GM19467 (cell line): Measurements from ENCODE around the gene ZNF766.
"Not testable (repeated sequence)": the region's sequence is repeated elsewhere in the genome, so short reads cannot be mapped to it uniquely, and the experiment has no call there.

ENCODE experiments used
- ATAC-seq: cut with Tn5 transposase; IDR thresholded peaks from one replicate; pipeline ENCODE4 v1.9.1; 2021; ENCODE audit warnings: mild to moderate bottlenecking, moderate library complexity; ENCODE audit not compliant: unreplicated experiment

ZNF766 gene

DNA sequence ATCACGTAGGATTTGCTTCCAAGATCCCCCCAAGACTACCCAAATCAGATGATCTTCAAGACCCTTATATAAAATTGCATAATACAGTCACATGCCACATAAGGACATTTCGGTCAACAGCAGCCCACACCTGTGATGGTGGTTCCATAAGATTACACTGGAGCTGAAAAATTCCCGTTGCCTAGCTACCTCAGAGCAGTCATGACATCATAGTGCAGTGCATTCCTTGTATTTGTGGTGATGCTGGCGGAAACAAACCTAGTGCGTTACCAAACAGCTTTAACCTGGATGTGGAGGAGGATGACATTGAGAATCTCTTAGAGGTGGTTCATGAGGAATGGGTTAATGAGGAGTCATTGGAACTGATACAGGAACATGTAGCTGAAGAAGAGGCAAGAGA, 4.8 kb downstream of the ZNF766 start:
- no peak for ATAC-seq

DNA sequence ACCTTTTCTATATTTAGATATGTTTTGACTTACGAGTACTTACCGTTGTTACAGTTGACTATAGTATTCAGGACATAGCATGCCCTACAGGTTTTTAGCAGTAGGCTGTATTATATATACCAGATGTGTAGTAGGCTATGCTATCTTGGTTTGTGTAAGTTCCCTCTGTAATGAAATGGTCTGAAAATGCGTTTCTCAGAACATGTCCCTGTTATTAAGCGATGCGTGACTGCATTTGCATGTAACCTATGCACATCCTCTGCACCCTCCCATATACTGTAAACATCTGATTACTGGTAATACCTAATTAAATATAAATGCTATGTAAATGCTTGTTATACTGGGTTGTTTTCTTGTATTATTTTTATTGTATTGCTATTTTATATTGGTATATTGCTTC, 6.6 kb downstream of the ZNF766 start:
- ATAC-seq, result no peak

DNA sequence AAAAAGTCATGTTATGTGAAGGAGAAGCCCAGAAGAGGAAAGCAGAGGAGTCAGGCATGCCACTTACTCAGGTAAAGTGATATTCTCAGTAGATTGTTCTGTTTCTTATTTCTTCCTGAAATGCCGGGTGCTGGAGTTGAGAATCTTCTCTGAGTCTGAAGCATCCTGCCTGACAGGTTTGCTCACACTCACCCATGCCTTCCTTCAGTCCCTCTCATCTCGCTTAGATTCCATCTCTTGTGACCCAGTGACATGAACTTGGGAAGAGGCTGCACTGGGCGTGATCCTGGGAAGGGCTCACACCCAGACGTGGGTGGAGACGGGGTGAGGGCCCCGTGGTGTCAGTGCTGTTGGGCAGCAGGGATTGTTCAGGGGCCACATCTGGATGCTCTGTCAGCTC, 8.1 kb downstream of the ZNF766 start:
- ATAC-seq, result no peak

- no peak for ATAC-seq
These were observed 16.9 kb downstream of the ZNF766 start for GRCh38 chr19:52286256-52286655.

DNA sequence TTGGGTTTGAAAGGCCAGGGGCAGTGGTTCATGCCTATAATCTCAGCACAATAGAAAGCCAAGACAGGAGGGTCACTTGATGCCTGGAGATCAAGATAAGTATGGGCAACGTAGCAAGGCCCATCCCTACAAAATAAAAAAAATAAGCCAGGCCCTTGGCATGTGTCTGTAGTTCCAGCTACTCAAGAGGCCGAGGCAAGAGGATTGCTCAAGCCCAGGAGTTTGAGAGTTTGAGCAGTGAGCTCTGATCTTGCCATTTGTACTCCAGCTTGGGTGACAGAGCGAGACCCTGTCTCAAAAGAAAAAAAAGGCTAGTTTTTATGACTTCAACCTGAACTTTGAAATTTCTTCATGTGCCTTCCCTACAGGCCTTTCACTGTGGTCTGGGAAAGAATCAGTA, 22.4 kb downstream of the ZNF766 start:
- no peak for ATAC-seq

- ATAC-seq, result not testable (repeated sequence)
These were observed 23.6 kb downstream of the ZNF766 start for GRCh38 chr19:52292946-52293345.

DNA sequence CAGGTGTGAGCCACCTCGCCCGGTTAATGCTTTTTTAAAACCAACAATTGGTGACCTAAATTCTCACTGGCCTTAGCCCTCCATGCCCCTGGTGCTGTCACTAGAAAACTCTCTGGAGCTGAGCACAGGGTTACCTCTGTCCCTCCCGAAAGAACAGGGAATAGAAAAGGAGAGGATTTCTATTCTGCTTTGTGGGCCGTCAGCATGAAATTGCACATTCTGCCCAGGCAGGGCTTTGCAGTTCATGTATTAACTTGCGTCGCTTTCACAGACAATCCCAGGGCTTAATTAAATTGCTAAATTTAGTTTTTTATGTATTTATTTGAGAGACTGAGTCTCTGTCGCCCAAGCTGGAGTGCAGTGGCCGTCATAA, 27.0 kb downstream of the ZNF766 start:
- ATAC-seq, result no peak

DNA sequence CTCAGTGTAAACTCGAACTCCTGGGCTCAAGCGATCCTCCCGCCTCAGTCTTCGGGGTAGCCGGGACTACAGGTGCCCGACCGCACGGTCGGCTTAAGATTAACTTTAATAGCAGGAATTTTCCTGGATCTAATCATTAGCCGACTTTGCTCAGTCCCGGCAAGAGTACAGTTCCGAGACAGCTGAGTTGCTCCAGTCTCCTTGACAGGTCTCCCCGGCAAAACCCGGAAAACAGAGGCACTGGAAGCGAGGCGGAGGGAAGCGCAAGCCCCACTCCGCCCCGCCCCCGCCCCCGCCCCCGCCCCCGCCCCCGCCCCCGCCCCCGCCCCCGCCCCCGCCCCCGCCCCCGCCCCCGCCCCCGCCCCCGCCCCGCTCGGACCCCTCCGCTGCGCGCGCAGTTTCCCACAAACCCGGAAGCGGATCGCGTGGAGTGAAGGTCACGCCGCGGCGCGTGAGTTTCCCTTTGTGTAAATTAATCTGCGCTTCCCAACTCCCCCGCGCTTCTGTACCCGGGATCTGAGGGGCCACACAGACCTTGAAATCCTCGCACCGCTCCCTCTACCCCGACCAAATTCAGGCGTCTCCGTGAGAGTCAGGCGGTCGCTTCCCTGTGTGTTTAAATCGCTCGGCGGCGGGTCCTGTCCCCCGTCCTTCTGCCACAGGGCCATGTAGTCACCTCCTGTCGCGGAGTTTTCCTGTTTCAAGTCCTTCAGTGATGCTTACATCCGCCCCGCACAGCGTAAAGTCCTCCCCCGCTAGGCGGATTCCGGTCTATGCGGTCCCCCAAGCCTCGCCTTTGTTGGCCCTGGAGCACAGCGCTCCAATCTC, 27.6 kb downstream of the ZNF766 start, which contains the start of gene ZNF480:
Gene ZNF480, plus strand, starts transcription at position 397 of the 828 bp plus-strand sequence. CDS start 3,244 bp downstream, outside the sequence.
- ATAC-seq, result no peak

GRCh38 chr19:52297601-52298364, 28.4 kb downstream of the ZNF766 start:
- ATAC-seq, result no peak

DNA sequence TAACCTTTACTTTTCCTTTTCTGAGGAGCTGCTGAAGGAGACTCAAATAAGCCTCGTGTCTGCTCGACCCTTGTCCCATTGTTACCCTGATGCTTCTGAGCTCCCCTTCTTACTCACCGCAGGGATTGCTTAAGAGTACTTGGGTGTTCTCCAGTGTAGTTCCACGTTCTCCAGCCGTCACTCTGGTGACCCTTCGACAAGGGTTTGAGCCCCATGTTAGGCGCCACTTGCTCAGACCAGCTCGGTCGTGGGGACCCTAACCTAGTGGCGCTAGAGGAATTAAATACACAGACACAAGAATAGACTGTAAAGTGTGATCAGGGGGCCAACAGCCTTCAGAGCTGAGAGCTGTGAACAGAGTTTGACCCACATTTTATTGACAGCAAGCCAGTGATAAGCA, 37.9 kb downstream of the ZNF766 start:
- ATAC-seq, result no peak

DNA sequence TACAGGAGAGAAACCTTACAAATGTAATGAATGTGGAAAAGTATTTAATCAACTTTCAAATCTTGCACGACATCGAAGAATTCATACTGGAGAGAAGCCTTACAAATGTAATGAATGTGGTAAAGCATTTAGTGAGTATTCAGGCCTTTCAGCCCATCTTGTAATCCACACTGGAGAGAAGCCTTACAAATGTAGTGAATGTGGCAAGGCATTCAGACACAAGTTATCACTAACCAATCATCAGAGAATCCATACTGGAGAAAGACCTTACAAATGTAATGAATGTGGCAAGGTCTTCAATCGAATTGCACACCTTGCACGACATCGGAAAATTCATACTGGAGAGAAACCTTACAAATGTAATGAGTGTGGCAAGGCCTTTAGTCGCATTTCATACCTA, 53.0 kb downstream of the ZNF766 start:
- ATAC-seq, result no peak

DNA sequence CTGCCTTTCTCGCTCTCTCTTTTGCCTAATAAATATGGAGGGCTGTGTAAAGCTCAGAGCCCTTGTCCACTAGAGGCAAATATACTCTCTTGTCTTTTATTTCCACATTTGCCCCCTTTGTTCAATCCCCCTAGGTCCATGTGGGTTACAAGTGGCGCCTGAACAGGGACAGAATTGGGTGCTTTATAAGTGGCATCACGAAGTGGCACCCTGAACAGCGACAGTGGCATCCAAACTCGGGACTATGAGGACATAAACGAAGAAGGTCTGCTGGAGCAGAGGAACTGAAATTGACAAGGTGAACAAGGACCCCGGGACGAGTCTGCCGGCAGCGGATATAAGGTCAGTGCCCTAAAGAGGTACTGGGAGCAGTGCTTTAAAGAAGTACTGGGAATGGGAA, 62.4 kb downstream of the ZNF766 start:
- no peak for ATAC-seq

- ATAC-seq, result no peak
These were observed 66.4 kb downstream of the ZNF766 start for GRCh38 chr19:52335768-52336116.

DNA sequence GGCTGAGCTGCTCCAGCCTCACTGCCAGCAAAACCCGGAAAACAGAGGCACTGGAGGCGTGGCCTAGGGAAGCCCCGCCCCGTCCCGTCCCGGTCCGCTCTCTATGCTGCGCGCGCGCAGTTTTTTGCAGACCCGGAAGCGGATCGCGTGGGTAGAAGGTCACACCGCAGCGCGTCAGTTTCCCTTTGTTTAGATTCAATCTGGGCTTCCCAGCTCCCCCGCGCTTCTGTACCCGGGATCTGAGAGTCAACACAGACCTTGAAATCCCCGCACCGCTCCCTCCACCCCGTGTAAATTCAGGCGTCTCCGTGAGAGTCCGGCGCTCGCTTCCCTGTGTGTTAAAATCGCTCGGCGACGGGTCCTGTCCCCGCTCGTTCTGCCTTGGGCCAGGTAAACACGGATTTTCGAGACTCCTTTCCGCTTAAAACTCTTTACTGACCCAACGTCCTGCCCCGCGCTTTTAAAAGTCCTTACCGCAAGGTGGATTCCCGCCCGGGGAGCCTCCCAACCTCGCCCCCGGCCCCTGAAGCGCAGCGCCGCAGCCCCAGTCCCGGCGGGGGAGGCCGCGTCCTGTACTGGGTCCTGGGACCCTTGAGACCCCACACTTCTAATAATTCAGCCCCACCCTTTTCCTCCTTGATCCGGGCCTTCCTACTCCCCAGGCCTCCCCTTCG, 66.9 kb downstream of the ZNF766 start, which contains the start of gene ZNF610:
Gene ZNF610, plus strand, starts transcription at position 127 of the 674 bp plus-strand sequence. CDS start 12,930 bp downstream, outside the sequence.
- no peak for ATAC-seq

- no peak for ATAC-seq
These were observed 67.5 kb downstream of the ZNF766 start for GRCh38 chr19:52336791-52337381.

DNA sequence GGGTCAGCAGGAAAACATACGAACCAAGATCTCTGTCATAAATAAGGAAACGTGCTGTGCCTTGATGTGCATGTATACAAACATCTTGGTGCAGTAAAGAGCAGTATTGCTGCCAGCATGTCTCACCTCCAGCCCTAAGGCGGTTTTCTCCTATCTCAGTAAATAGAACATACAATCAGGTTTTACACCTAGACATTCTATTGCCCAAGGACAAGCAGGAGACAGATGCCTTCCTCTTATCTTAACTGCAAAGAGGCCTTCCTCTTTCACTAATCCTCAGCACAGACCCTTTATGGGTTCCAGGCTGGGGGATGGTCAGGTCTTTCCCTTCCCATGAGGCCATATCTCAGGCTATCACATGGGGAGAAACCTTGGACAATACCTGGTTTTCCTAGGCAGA, 69.6 kb downstream of the ZNF766 start:
- ATAC-seq, result not testable (repeated sequence)

DNA sequence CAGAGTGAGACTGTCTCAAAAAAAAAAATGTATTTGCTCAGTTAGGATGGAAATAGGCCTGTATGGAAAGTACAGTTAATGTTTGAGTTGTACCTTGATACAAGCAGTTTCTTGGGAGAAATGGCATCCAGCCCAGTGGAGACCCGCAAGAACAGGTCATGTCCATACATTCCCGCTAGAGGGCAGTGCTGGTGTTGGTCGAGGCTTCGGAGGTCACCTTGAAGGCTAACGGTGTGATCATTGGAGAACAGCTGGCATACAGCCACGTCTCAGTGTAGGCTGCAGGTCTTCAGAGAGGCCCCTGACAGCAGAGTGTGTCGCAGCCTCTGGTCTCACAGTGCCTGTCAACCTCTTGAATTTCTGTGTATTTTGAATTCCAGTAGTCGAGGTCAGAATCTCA, 74.2 kb downstream of the ZNF766 start:
- no peak for ATAC-seq

DNA sequence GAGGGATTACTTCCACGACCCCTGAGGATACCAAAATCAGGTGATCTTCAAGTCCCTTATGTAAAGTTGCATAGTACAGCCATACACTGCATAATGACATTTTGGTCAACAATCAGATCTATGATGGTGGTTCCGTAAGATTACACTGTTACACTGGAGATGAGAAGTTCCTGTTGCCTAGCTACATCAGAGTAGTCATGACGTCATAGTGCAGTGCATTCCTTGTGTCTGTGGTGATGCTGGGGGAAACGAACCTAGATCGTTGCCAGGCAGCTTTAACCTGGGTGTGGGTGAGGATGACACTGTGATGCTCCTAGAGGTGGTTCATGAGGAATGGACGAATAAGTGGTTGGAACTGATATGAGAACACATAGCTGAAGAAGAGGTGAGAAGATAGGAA, 75.8 kb downstream of the ZNF766 start:
- no peak for ATAC-seq
